Measurements from ENCODE around the gene SERGEF. TPM values are rescaled to one million over a fixed set of nuclear protein-coding genes. Genes with fewer than 3 reads are reported as not detected.

SERGEF gene
- total and polyA plus RNA-seq, 10 of the 15 experiments (the other 5 are each of a cell fraction or from before 2014, with no cell fraction given) = 14.6 to 27.8 (median 22.4) TPM

DNA sequence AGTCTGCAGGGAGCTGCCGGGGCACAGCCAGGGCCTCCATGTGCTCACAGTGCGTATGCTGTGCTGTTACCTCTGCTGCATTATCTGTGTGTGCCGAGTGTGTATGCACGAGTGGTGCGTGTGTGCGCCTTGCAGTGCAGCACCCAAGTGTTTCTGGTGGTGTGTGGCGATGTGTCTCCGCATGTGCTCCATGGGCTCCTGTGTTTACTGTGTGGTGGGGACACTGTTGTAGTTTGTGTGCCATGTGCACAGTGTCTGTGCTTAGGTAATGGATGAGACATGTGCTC lies 246.8 kb downstream of the SERGEF start:
- no TSS peak for BruUV-seq (replicated peaks)
- H3K36me3 ChIP-seq (ENCODE audit: control insufficient read depth in 2 of 2, insufficient read depth in 2 of 2, low read length in 1 of 2) = no peaks in the 10 kb centered on the region
- ChIA-PET CTCF (no interaction called here), RAD21 (ENCODE audit: unreplicated experiment) (no interaction called here), POLR2A (no interaction called here), SMC1A (ENCODE audit: uncharacterized antibody, unreplicated experiment) (no interaction called here)
- H4K20me1 ChIP-seq (ENCODE audit: control insufficient read depth, insufficient read depth) = no peaks in the 10 kb centered on the region
- no peak overlapping the region for H3K27ac ChIP-seq (ENCODE audit: control insufficient read depth, insufficient read depth)
- H3K9ac ChIP-seq (ENCODE audit: control insufficient read depth, insufficient read depth, low read length) = no peak overlapping the region
- FAIRE-seq = no peak
- intact Hi-C loops (cut with micrococcal nuclease; ENCODE audit: unreplicated experiment) = no loop called here
- no peaks in the 10 kb centered on the region for H3K27me3 ChIP-seq (replicated peaks in 1 of 2; ENCODE audit: control insufficient read depth in 2 of 2, insufficient read depth in 2 of 2, low read length in 1 of 2)
- no peaks in the 10 kb centered on the region for H3K4me1 ChIP-seq (ENCODE audit: control insufficient read depth, insufficient read depth, low read length)
- no peak for DNase-seq (ENCODE audit: low read depth, low spot score)
- H3K4me2 ChIP-seq (ENCODE audit: control insufficient read depth, insufficient read depth) = no peak overlapping the region
- H3K79me2 ChIP-seq (ENCODE audit: control insufficient read depth, insufficient read depth, low read length) = no peaks in the 10 kb centered on the region
- no peak for ATAC-seq
- in situ Hi-C loops (cut with MboI) = no loop called here
- TF ChIP-seq ZNF207 (IDR thresholded peaks at IDR 0.05; ENCODE audit: borderline replicate concordance) (no peak), YBX1 (IDR thresholded peaks at IDR 0.05) (no peak), SMAD1 (IDR thresholded peaks at IDR 0.05; ENCODE audit: low read depth, partially characterized antibody) (no peak), NKRF (conservative IDR thresholded peaks at IDR 0.05) (no peak), E2F4 (IDR thresholded peaks at IDR 0.05; ENCODE audit: low read depth, low read length) (no peak), SUPT20H (IDR thresholded peaks at IDR 0.05; ENCODE audit: borderline replicate concordance, control insufficient read depth, low read depth, low read length) (no peak), EP300 (IDR thresholded peaks at IDR 0.05; ENCODE audit: borderline replicate concordance in 1 of 2, control insufficient read depth in 1 of 2, low read depth in 2 of 2, low read length in 2 of 2) (no peak), MTA2 (IDR thresholded peaks at IDR 0.05; ENCODE audit: low read depth) (no peak), IRF4 (IDR thresholded peaks at IDR 0.05; ENCODE audit: low read depth, low read length) (no peak), CHD4 (IDR thresholded peaks at IDR 0.05) (no peak), CBX3 (IDR thresholded peaks at IDR 0.05; ENCODE audit: borderline replicate concordance, low read depth) (no peak), RELA (IDR thresholded peaks at IDR 0.05; ENCODE audit: borderline replicate concordance, partially characterized antibody) (no peak), ATF3 (IDR thresholded peaks at IDR 0.05; ENCODE audit: borderline replicate concordance, extremely low read depth, low read depth, low read length) (no peak)
- TF ChIP-seq, protein P1, sequence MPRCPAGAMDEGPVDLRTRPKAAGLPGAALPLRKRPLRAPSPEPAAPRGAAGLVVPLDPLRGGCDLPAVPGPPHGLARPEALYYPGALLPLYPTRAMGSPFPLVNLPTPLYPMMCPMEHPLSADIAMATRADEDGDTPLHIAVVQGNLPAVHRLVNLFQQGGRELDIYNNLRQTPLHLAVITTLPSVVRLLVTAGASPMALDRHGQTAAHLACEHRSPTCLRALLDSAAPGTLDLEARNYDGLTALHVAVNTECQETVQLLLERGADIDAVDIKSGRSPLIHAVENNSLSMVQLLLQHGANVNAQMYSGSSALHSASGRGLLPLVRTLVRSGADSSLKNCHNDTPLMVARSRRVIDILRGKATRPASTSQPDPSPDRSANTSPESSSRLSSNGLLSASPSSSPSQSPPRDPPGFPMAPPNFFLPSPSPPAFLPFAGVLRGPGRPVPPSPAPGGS (IDR thresholded peaks at IDR 0.05; ENCODE audit: borderline replicate concordance, insufficient read depth, low read depth, low read length, poor library complexity, severe bottlenecking) = no peak
- H2AFZ ChIP-seq (ENCODE audit: control insufficient read depth, low read depth, low read length) = no peak overlapping the region
- 70% methylated on average over 8 of the region's 8 CpGs for WGBS (ENCODE audit: insufficient coverage, insufficient replicate concordance, low lambda C conversion rate, missing lambda C conversion rate)
- H3K9me3 ChIP-seq (replicated peaks; ENCODE audit: control insufficient read depth, insufficient read depth, low read length) = no peaks in the 10 kb centered on the region
- H3K4me3 ChIP-seq = no peak overlapping the region
